Upper lobe of right lung (tissue), 1 donor: ENCODE measurements around the gene ELMOD2. TPM values are rescaled to one million over a fixed set of nuclear protein-coding genes. Genes with fewer than 3 reads are reported as not detected.

Experiments used
- ATAC-seq: fragments of 200-7000 bp; cut with Tn5 transposase; one replicate; pipeline ENCODE4 v1.9.1; 2020; ENCODE audit warnings: mild to moderate bottlenecking, moderate library complexity
- DNase-seq: peaks from one replicate; pipeline ENCODE4 v3.0.0-alpha.2; 2020
- H3K27ac ChIP-seq: fragments of 200-600 bp; one replicate; pipeline ENCODE4 v1.8.0; 2022
- H3K27me3 ChIP-seq: fragments of 200-600 bp; one replicate; pipeline ENCODE4 v1.8.0; 2022; ENCODE audit warnings: mild to moderate bottlenecking
- H3K36me3 ChIP-seq: fragments of 200-600 bp; one replicate; pipeline ENCODE4 v1.8.0; 2022
- H3K4me1 ChIP-seq: fragments of 200-600 bp; one replicate; pipeline ENCODE4 v1.8.0; 2022
- H3K4me3 ChIP-seq: fragments of 200-600 bp; one replicate; pipeline ENCODE4 v1.8.0; 2022; ENCODE audit warnings: mild to moderate bottlenecking
- H3K9me3 ChIP-seq: fragments of 200-600 bp; one replicate; pipeline ENCODE4 v1.8.0; 2022
- intact Hi-C: fragments of 100-400 bp; cut with DNase I; formaldehyde crosslinking; loops from one replicate; pipeline ENCODE4 v1.11.0; 2022
- total RNA-seq: library from RNA; stranded (reverse); fragmentation: NEBNext Ultra II Directional; extraction: Animal tissue kit (Norgen Biotek cat#: 25700); gene quantifications from one replicate; pipeline ENCODE4 v1.2.1, GENCODE V29; 2021
- TF ChIP-seq, protein P1 (sequence below): fragments of 200-600 bp; IDR thresholded peaks from one replicate; pipeline ENCODE4 v1.8.0; 2022; ENCODE audit warnings: antibody characterized with exemption
- donor health status: DM: no; HTN: yes; CAD: no; lungs with severe emphysema.

ELMOD2 gene
- total RNA-seq, 1 donor from 2014 or later = 19.3 TPM

DNA sequence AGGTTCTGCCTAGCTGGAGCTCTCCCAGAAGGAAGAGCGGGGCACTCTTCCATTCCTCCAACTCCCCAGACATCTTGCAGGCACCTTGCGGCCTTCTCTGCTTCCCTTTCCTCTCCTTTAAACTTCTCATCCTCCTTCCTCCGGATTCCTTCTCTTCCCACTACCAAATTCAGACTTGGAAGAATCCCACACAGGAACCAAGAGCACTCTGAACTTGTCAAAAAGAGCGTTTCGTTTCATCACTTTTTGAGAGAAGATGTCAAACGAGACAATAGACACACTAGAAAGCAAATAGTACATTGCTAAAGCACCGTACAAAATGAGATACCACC is 45.3 kb downstream of the ELMOD2 start:
- H3K9me3 ChIP-seq = no peaks in the 10 kb centered on the region
- no peak overlapping the region for H3K27ac ChIP-seq
- TF ChIP-seq, protein P1, sequence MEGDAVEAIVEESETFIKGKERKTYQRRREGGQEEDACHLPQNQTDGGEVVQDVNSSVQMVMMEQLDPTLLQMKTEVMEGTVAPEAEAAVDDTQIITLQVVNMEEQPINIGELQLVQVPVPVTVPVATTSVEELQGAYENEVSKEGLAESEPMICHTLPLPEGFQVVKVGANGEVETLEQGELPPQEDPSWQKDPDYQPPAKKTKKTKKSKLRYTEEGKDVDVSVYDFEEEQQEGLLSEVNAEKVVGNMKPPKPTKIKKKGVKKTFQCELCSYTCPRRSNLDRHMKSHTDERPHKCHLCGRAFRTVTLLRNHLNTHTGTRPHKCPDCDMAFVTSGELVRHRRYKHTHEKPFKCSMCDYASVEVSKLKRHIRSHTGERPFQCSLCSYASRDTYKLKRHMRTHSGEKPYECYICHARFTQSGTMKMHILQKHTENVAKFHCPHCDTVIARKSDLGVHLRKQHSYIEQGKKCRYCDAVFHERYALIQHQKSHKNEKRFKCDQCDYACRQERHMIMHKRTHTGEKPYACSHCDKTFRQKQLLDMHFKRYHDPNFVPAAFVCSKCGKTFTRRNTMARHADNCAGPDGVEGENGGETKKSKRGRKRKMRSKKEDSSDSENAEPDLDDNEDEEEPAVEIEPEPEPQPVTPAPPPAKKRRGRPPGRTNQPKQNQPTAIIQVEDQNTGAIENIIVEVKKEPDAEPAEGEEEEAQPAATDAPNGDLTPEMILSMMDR = no peak
- no peaks in the 10 kb centered on the region for H3K36me3 ChIP-seq
- intact Hi-C loops = no loop called here
- DNase-seq (no peak), ATAC-seq (no peak)
- peaks cover 46% of the 10 kb centered on the region for H3K27me3 ChIP-seq
- H3K4me3 ChIP-seq = peak overlapping the region; percentile 59
- peaks cover 9% of the 10 kb centered on the region for H3K4me1 ChIP-seq

DNA sequence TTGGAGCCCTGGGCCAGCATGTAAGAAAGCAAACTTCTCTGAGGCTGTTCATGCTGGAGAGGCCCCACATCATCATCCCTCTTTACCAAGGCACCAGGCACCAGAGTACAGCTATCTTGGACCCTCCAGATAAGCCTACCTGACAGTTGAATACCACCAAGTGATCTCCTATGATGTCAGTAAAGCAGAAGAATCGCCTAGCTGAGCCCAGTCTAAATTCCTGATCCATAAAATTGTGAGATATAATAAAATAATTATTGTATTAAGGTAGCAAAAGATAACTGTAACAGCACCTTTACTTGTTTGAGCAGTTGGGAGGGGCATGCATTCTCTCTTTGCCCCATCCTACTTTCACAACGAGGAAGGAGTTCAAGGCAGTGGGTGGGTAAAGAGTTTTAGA is 47.7 kb downstream of the ELMOD2 start:
- TF ChIP-seq, protein P1 = no peak
- intact Hi-C loops = no loop called here
- no peaks in the 10 kb centered on the region for H3K36me3 ChIP-seq
- H3K27ac ChIP-seq = no peak overlapping the region
- H3K4me1 ChIP-seq = peaks cover 9% of the 10 kb centered on the region
- no peak for ATAC-seq
- no peak for DNase-seq
- no peaks in the 10 kb centered on the region for H3K9me3 ChIP-seq
- peaks cover 42% of the 10 kb centered on the region for H3K27me3 ChIP-seq
- H3K4me3 ChIP-seq = no peak overlapping the region

DNA sequence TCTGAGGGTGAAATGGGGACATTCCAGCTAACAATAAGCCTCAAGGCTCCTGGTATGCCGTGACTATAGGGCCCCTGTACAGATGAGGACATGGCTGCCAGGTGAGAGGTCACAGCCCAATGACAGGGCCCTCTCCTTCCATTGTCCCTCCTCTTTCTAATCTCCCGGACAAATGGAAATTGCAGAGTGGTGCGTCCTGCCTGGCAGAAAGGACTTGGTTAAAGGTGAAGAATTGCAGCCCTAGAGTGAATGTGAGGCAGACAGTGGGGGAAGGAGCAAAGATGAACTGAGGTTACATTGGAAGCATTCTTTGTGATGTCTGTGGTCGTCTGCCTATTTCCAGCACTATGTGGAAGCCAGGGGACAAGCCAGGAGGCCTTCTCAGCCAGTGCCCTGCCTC is 51.5 kb downstream of the ELMOD2 start:
- Histone ChIP-seq H3K4me1 (no peaks in the 10 kb centered on the region), H3K9me3 (no peaks in the 10 kb centered on the region), H3K27ac (no peak overlapping the region), H3K36me3 (no peaks in the 10 kb centered on the region), H3K27me3 (peaks cover 41% of the 10 kb centered on the region), H3K4me3 (no peak overlapping the region)
- intact Hi-C loops = no loop called here
- ATAC-seq (no peak), DNase-seq (no peak)
- TF ChIP-seq, protein P1 = no peak

DNA sequence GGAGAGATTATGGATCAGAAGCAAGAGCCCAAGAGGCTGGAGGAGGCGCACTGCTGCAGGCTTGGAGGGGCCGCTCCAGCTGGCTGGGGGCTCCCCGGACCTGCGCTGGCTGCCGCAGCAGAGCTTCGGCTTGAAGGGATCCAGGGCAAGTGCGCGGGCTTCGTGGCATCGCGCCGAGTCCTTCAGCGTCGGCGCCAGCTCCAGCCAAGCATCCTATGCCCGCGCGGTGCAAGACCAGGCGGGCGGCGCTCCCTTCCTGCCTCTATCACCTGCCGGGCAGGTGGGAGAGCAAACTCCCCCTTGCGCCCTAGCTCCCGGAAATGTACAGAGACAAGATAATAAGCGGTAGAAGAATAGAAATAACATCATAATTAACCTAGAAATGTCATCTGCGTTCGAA is 55.3 kb downstream of the ELMOD2 start:
- H3K27ac ChIP-seq = no peak overlapping the region
- intact Hi-C loops = no loop called here
- peaks cover 28% of the 10 kb centered on the region for H3K27me3 ChIP-seq
- DNase-seq = no peak
- peak; percentile 61 for ATAC-seq
- H3K36me3 ChIP-seq = no peaks in the 10 kb centered on the region
- no peaks in the 10 kb centered on the region for H3K9me3 ChIP-seq
- H3K4me1 ChIP-seq = no peaks in the 10 kb centered on the region
- TF ChIP-seq, protein P1 = no peak
- no peak overlapping the region for H3K4me3 ChIP-seq

DNA sequence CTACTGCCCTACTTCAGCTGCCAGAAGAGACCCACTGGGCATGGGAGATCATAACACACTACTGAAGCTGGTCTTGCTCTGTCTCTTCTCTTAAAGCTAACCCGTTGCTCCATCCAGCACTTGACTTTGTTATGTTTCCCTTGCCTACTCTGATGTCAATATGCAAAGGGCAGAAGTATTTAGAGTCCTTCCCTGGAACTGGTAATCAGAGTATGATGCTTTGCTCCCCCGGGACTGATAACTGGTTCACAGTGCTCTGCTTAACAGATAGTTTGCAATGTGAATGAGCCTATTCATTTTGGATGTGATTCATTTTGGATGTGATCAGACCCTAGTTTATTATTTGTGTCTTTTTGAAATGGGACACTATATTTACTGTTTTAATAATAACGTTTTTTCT is 57.1 kb downstream of the ELMOD2 start:
- no peak overlapping the region for H3K27ac ChIP-seq
- no peaks in the 10 kb centered on the region for H3K9me3 ChIP-seq
- TF ChIP-seq, protein P1 = no peak
- DNase-seq (no peak), ATAC-seq (no peak)
- H3K4me1 ChIP-seq = no peaks in the 10 kb centered on the region
- intact Hi-C loops = no loop called here
- H3K27me3 ChIP-seq = peaks cover 28% of the 10 kb centered on the region
- H3K4me3 ChIP-seq = no peak overlapping the region
- no peaks in the 10 kb centered on the region for H3K36me3 ChIP-seq

DNA sequence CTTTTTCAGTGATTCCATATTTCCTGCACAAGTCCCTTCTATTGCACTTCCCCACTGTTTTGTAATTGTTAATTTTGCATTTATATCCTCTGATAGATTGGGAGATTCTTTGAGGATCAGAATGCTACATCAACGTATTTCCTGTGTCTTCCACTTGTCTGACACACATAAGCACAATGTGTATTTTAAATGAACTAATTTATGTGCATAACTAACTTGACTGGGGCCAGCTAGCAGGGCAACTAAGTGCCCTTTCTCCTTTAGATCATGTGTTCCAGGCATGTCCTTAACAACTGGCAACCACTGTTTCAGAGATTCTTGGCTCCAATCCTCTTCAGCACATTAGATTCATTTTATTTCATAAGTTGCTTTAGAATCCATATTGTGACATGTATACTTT is 60.5 kb downstream of the ELMOD2 start:
- TF ChIP-seq, protein P1 = no peak
- ATAC-seq (no peak), DNase-seq (no peak)
- intact Hi-C loops = no loop called here
- no peak overlapping the region for H3K27ac ChIP-seq
- H3K4me1 ChIP-seq = no peaks in the 10 kb centered on the region
- H3K9me3 ChIP-seq = no peaks in the 10 kb centered on the region
- H3K4me3 ChIP-seq = no peak overlapping the region
- H3K36me3 ChIP-seq = no peaks in the 10 kb centered on the region
- H3K27me3 ChIP-seq = peaks cover 16% of the 10 kb centered on the region
